ENCODE results near the gene ARIH1.
"Not testable (repeated sequence)": the region's sequence is repeated elsewhere in the genome, so short reads cannot be mapped to it uniquely, and the experiment has no call there.

DNA sequence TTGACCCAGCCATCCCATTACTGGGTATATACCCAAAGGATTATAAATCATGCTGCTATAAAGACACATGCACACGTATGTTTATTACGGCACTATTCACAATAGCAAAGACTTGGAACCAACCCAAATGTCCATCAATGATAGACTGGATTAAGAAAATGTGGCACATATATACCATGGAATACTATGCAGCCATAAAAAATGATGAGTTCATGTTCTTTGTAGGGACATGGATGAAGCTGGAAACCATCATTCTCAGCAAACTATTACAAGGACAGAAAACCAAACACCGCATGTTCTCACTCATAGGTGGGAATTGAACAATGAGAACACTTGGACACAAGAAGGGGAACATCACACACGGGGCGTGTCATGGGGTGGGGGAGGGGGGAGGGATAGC is 31.3 kb upstream of the ARIH1 start:
- TF ChIP-seq ZFP30 (CRISPR knock-in tag; IDR thresholded peaks at IDR 0.05); CSRNP3 (CRISPR knock-in tag; IDR thresholded peaks at IDR 0.05); ZNF565 (CRISPR knock-in tag; conservative IDR thresholded peaks at IDR 0.05; ENCODE audit: low read depth); ARNTL (CRISPR knock-in tag; IDR thresholded peaks at IDR 0.05; ENCODE audit: borderline replicate concordance, low read depth); RARB (CRISPR knock-in tag; IDR thresholded peaks at IDR 0.05); SNAI2 (CRISPR knock-in tag; IDR thresholded peaks at IDR 0.05); PATZ1 (CRISPR knock-in tag; IDR thresholded peaks at IDR 0.05; ENCODE audit: borderline replicate concordance); CREB5 (CRISPR knock-in tag; IDR thresholded peaks at IDR 0.05; ENCODE audit: low read depth); ISL1 (CRISPR knock-in tag; IDR thresholded peaks at IDR 0.05); ZFP3 (CRISPR knock-in tag; IDR thresholded peaks at IDR 0.05); ZNF70 (CRISPR knock-in tag; IDR thresholded peaks at IDR 0.05); OSR1 (CRISPR knock-in tag; IDR thresholded peaks at IDR 0.05): not testable (repeated sequence)
- TF ChIP-seq, protein P1, sequence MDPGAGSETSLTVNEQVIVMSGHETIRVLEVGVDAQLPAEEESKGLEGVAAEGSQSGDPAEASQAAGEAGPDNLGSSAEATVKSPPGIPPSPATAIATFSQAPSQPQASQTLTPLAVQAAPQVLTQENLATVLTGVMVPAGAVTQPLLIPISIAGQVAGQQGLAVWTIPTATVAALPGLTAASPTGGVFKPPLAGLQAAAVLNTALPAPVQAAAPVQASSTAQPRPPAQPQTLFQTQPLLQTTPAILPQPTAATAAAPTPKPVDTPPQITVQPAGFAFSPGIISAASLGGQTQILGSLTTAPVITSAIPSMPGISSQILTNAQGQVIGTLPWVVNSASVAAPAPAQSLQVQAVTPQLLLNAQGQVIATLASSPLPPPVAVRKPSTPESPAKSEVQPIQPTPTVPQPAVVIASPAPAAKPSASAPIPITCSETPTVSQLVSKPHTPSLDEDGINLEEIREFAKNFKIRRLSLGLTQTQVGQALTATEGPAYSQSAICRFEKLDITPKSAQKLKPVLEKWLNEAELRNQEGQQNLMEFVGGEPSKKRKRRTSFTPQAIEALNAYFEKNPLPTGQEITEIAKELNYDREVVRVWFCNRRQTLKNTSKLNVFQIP (CRISPR knock-in tag; IDR thresholded peaks at IDR 0.05; ENCODE audit: borderline replicate concordance, low read depth): not testable (repeated sequence)
